Activated CD8-positive, alpha-beta memory T cell treated with anti-CD3 and anti-CD28 coated beads for 1 hour (primary cell): ENCODE data around the gene ERCC6L2.

Experiments used
- DNase-seq, 2 donors: peaks; one replicate each; pipeline ENCODE4 v3.0.0-alpha.2; 2020; ENCODE audit warnings: low read depth in 1 of 2; ENCODE audit errors: extremely low read depth in 1 of 2

The ERCC6L2 gene

DNA sequence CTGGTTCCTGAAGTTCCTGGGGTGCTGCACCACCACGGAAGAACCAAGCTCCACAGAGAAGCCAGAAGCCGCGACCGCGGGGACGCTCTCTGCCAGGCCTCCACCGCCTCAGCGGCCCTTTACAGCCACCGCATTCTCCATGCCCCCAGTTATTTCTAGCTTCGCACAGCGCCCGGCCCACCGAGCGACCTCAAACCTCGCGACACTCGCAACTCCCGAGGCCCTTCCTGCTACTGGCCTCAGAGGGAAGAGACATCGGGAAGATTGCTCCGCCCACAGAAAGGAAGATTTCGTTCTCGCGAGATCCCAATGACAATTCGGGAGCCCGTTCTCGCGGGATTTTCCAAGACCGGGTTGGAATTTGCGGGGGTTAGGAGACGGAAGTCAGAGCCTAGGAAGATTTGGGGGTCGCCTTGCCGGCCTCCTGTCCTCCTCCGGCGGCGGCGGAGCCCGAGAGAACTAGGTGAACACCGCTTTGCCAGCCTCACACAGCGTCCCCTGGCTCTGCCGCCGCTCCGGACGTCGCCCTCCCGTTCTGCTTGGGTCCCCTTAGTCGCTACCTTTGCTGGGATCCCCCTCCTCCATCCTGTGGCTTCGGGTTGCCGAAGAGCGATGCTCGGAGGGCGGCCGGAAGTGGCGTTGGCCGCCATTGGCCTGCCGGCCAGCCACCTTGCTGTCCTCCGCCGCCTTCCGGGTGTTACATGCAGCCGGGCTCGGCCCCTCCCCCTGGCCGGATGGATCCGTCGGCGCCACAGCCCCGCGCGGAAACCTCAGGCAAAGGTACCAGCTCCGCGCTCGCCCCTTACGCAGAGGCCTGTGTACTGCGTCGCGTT, at the start of gene ERCC6L2:
TSS of gene ERCC6L2 (plus strand) at position 387 of the 833 bp plus-strand sequence. CDS start at position 735, 348 bp downstream.
- DNase-seq: peak; percentile 82 to 85

GRCh38 chr9:95826183-95826838, 49.2 kb upstream of the ERCC6L2 start:
- DNase-seq: no peak

GRCh38 chr9:95830768-95831167, 44.7 kb upstream of the ERCC6L2 start:
- DNase-seq: no peak

GRCh38 chr9:95831810-95832209, 43.7 kb upstream of the ERCC6L2 start:
- DNase-seq: no peak

DNA sequence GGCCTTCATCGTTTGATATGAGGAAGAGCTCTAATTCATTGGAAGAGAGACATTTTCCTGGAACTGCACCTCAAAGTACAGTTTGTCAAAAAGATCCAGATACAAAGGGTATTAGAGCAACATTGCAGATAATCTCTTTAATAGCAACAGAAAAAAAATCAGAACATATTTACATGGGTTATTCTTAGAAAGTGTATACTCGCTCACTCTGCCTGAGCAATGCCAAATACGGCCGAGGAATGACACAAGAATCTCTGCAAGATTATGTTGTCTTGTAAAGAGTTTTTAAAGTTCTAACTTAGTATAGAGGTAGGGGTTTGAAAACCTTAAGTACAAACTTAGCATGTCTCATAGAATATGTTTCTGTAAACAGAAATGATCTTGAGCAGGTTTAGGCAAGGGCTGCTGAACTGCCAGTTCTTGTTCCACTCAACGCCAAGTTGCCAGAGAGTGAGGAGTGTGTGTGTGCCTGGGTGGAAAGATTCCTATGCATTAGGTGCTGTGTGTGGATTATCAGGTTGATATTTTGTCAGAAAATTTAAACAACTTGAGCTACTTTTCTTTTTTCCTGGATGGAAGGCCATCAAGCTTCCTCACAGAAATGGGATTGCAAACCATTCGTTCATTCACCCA, 41.8 kb upstream of the ERCC6L2 start:
- no peak for DNase-seq

GRCh38 chr9:95834281-95834907, 41.1 kb upstream of the ERCC6L2 start:
- no peak for DNase-seq

- DNase-seq: no peak
Observed at GRCh38 chr9:95835393-95835792, 40.1 kb upstream of the ERCC6L2 start.

- DNase-seq: no peak
Observed at GRCh38 chr9:95836072-95836471, 39.4 kb upstream of the ERCC6L2 start.

- no peak for DNase-seq
Observed at GRCh38 chr9:95839012-95839411, 36.5 kb upstream of the ERCC6L2 start.

DNA sequence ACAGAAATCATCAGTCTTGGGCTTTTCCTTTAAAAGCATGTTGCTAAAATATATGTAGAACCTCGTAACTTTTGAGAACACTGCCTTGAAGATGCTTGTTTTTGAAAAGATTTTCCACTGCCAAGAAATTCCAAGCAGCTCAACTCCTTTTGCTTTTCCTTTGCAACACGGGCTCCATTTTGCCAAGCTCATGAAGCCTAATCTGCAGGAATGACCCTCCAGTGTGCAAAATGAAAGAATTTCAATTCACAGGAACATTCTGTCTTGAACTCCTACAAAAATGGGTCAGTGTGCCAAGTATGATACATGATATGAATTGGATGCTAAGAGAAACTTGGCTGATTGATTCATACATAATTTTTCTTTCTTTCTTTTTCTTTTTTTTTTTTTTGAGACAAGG, 35.4 kb upstream of the ERCC6L2 start:
- no peak for DNase-seq

- DNase-seq: no peak
Observed at GRCh38 chr9:95841377-95841776, 34.1 kb upstream of the ERCC6L2 start.

- no peak for DNase-seq
Observed at GRCh38 chr9:95845751-95846150, 29.7 kb upstream of the ERCC6L2 start.

- DNase-seq: no peak
Observed at GRCh38 chr9:95848764-95849163, 26.7 kb upstream of the ERCC6L2 start.

- DNase-seq: no peak
Observed at GRCh38 chr9:95852059-95853032, 23.1 kb upstream of the ERCC6L2 start.

DNA sequence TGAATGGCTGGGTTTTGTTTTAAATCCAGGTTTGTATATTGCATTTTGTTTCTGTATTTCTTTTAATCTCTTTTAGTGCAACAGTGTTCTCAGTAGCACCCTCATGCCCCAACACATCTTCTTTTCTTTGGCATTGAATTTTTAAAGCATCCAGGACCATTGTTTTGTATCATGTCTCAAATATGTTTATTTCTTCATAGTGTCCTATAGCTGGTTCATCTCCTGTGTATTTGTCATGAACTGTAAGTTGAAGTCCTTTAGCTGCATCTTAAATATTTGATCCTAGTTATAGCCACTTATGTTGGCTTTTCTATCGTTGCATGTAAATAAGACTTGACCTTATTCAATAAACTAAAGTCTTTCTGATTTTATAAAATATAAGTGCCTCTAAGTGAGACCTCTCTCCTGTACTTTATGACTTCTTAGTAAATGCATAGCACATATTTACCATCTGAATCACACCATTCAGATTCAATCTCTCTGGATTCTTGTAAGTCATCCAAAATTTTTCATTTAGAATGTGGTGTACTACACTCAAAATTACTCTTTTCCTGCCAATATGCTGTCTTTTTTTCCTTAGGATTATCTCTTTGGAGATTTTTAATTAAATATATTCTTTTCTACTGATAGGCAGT, 21.0 kb upstream of the ERCC6L2 start:
- DNase-seq: no peak

- no peak for DNase-seq
Observed at GRCh38 chr9:95855961-95856360, 19.5 kb upstream of the ERCC6L2 start.

GRCh38 chr9:95857124-95857523, 18.4 kb upstream of the ERCC6L2 start:
- DNase-seq: no peak

GRCh38 chr9:95857896-95858295, 17.6 kb upstream of the ERCC6L2 start:
- DNase-seq: no peak

DNA sequence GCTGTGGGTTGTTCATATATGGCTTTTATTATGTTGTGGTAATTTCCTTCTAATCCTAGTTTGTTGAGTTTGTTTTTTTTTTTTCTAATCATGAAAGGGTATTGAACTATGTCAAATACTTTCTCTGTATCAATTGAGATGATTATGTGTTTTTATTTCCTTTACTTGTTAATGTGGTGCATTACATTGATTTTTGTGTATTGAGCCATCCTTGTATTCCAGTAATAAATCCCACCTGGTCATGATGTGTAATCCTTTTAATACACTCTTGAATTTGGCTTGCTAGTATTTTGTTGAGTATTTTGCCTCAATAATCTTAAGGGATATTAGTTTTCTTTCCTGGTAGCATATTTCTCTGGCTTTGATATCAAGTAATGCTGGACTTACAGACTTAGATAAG, 13.1 kb upstream of the ERCC6L2 start:
- DNase-seq: no peak
